Parathyroid adenoma (tissue), 2 donors: Measurements from ENCODE around the gene GREM1.

Experiments
- H2AFZ ChIP-seq: fragments of 300-600 bp; sonication (generic); one replicate; pipeline ENCODE4 v1.7.0; 2017; ENCODE audit warnings: antibody characterized with exemption, mild to moderate bottlenecking
- H3K27ac ChIP-seq: fragments of 300-600 bp; sonication (generic); one replicate; pipeline ENCODE4 v1.7.0; 2017
- H3K27me3 ChIP-seq: fragments of 300-600 bp; sonication (generic); one replicate; pipeline ENCODE4 v1.7.0; 2017; ENCODE audit warnings: low read length; ENCODE audit not compliant: control insufficient read depth, insufficient read depth
- H3K36me3 ChIP-seq: fragments of 300-600 bp; sonication (generic); one replicate; pipeline ENCODE4 v1.7.0; 2017; ENCODE audit warnings: low read length; ENCODE audit not compliant: control insufficient read depth, insufficient read depth
- H3K4me1 ChIP-seq: fragments of 300-600 bp; sonication (generic); one replicate; pipeline ENCODE4 v1.7.0; 2017; ENCODE audit warnings: control low read depth
- H3K4me2 ChIP-seq: fragments of 300-600 bp; sonication (generic); one replicate; pipeline ENCODE4 v1.7.0; 2017; ENCODE audit warnings: low read length
- H3K4me3 ChIP-seq: fragments of 300-600 bp; sonication (generic); one replicate; pipeline ENCODE4 v1.7.0; 2017; ENCODE audit warnings: low read depth, low read length
- H3K79me2 ChIP-seq: fragments of 300-600 bp; sonication (generic); one replicate; pipeline ENCODE4 v1.7.0; 2017; ENCODE audit warnings: control low read depth
- H3K9ac ChIP-seq: fragments of 300-600 bp; sonication (generic); one replicate; pipeline ENCODE4 v1.7.0; 2017; ENCODE audit warnings: mild to moderate bottlenecking
- H3K9me3 ChIP-seq: fragments of 300-600 bp; sonication (generic); one replicate; pipeline ENCODE4 v1.7.0; 2017; ENCODE audit warnings: low read length; ENCODE audit not compliant: control insufficient read depth
- CTCF ChIP-seq: fragments of 300-600 bp; sonication (generic); IDR thresholded peaks from one replicate; pipeline ENCODE4 v1.7.0; 2017; ENCODE audit warnings: antibody characterized with exemption, mild to moderate bottlenecking
- donor health status: primary hyperparathyroidism.

The GREM1 gene

GRCh38 chr15:32733281-32733680 is 15.5 kb downstream of the GREM1 start:
- Histone ChIP-seq H3K36me3 (no peaks in the 10 kb centered on the region), H2AFZ (no peak overlapping the region), H3K4me2 (no peak overlapping the region), H3K9ac (no peak overlapping the region), H3K79me2 (no peaks in the 10 kb centered on the region), H3K9me3 (no peaks in the 10 kb centered on the region), H3K27me3 (no peaks in the 10 kb centered on the region), H3K4me3 (no peak overlapping the region), H3K4me1 (no peaks in the 10 kb centered on the region), H3K27ac (no peak overlapping the region)
- no peak for TF ChIP-seq CTCF

GRCh38 chr15:32735989-32736700 is 18.3 kb downstream of the GREM1 start:
- no peak overlapping the region for H2AFZ ChIP-seq
- H3K4me2 ChIP-seq = no peak overlapping the region
- no peaks in the 10 kb centered on the region for H3K4me1 ChIP-seq
- no peak overlapping the region for H3K9ac ChIP-seq
- no peaks in the 10 kb centered on the region for H3K9me3 ChIP-seq
- H3K36me3 ChIP-seq = no peaks in the 10 kb centered on the region
- H3K27me3 ChIP-seq = no peaks in the 10 kb centered on the region
- no peak overlapping the region for H3K27ac ChIP-seq
- no peak for TF ChIP-seq CTCF
- H3K4me3 ChIP-seq = no peak overlapping the region
- no peaks in the 10 kb centered on the region for H3K79me2 ChIP-seq

- Histone ChIP-seq H3K4me1 (no peaks in the 10 kb centered on the region), H3K79me2 (no peaks in the 10 kb centered on the region), H3K9me3 (no peaks in the 10 kb centered on the region), H3K27ac (no peak overlapping the region), H3K4me3 (no peak overlapping the region), H3K9ac (no peak overlapping the region), H2AFZ (no peak overlapping the region), H3K27me3 (no peaks in the 10 kb centered on the region), H3K4me2 (no peak overlapping the region), H3K36me3 (no peaks in the 10 kb centered on the region)
- TF ChIP-seq CTCF = no peak
These were observed 18.9 kb downstream of the GREM1 start for GRCh38 chr15:32736701-32737061.

GRCh38 chr15:32737304-32737703 is 19.5 kb downstream of the GREM1 start:
- no peak overlapping the region for H3K4me2 ChIP-seq
- H3K36me3 ChIP-seq = no peaks in the 10 kb centered on the region
- TF ChIP-seq CTCF = no peak
- H3K4me3 ChIP-seq = no peak overlapping the region
- H3K79me2 ChIP-seq = no peaks in the 10 kb centered on the region
- no peaks in the 10 kb centered on the region for H3K27me3 ChIP-seq
- H3K27ac ChIP-seq = no peak overlapping the region
- no peaks in the 10 kb centered on the region for H3K9me3 ChIP-seq
- no peaks in the 10 kb centered on the region for H3K4me1 ChIP-seq
- H2AFZ ChIP-seq = no peak overlapping the region
- no peak overlapping the region for H3K9ac ChIP-seq

- no peak overlapping the region for H2AFZ ChIP-seq
- H3K4me2 ChIP-seq = no peak overlapping the region
- H3K4me1 ChIP-seq = no peaks in the 10 kb centered on the region
- H3K4me3 ChIP-seq = no peak overlapping the region
- no peak overlapping the region for H3K9ac ChIP-seq
- H3K36me3 ChIP-seq = no peaks in the 10 kb centered on the region
- H3K79me2 ChIP-seq = no peaks in the 10 kb centered on the region
- no peak for TF ChIP-seq CTCF
- no peak overlapping the region for H3K27ac ChIP-seq
- H3K27me3 ChIP-seq = no peaks in the 10 kb centered on the region
- H3K9me3 ChIP-seq = no peaks in the 10 kb centered on the region
These were observed 20.9 kb downstream of the GREM1 start for GRCh38 chr15:32738666-32739065.
